Activated naive CD4-positive, alpha-beta T cell treated with anti-CD3 and anti-CD28 coated beads for 36 hours (primary cell): ENCODE results near the gene ST7. TPM values are rescaled to one million over a fixed set of nuclear protein-coding genes. Genes with fewer than 3 reads are reported as not detected.

Experiments
- CTCF ChIA-PET: fragments of 350-600 bp; sonication (Branson Sonifier 250); formaldehyde crosslinking; loops from one replicate; lab custom pipeline; 2021; ENCODE audit warnings: antibody characterized with exemption; lab: Charles Lee
- DNase-seq: peaks from one replicate; pipeline ENCODE4 v3.0.0-alpha.2; 2020
- H3K27ac Mint-ChIP-seq: one replicate; pipeline ENCODE4 v1.8.0; 2021; ENCODE audit warnings: mild to moderate bottlenecking, mixed read lengths
- H3K27me3 Mint-ChIP-seq: one replicate; pipeline ENCODE4 v1.8.0; 2021; ENCODE audit warnings: low read depth, mixed read lengths
- H3K36me3 Mint-ChIP-seq: one replicate; pipeline ENCODE4 v1.8.0; 2021; ENCODE audit warnings: low read depth, mixed read lengths
- H3K4me1 Mint-ChIP-seq: one replicate; pipeline ENCODE4 v1.8.0; 2021; ENCODE audit warnings: low read depth, mixed read lengths
- H3K4me3 Mint-ChIP-seq: one replicate; pipeline ENCODE4 v1.8.0; 2021; ENCODE audit warnings: mild to moderate bottlenecking, moderate library complexity, mixed read lengths
- H3K9me3 Mint-ChIP-seq: one replicate; pipeline ENCODE4 v1.8.0; 2021; ENCODE audit warnings: mixed read lengths
- intact Hi-C: fragments of 100-400 bp; cut with micrococcal nuclease; formaldehyde crosslinking; loops from one replicate; pipeline ENCODE4 v1.15.1; 2023
- total RNA-seq, 2 experiments: library from RNA; stranded (reverse); gene quantifications; one replicate each; pipeline ENCODE4 v1.2.3, GENCODE V29; 2021

The ST7 gene
- total RNA-seq, 2 experiments from 2014 or later, result 4.1 to 5.2 TPM

DNA sequence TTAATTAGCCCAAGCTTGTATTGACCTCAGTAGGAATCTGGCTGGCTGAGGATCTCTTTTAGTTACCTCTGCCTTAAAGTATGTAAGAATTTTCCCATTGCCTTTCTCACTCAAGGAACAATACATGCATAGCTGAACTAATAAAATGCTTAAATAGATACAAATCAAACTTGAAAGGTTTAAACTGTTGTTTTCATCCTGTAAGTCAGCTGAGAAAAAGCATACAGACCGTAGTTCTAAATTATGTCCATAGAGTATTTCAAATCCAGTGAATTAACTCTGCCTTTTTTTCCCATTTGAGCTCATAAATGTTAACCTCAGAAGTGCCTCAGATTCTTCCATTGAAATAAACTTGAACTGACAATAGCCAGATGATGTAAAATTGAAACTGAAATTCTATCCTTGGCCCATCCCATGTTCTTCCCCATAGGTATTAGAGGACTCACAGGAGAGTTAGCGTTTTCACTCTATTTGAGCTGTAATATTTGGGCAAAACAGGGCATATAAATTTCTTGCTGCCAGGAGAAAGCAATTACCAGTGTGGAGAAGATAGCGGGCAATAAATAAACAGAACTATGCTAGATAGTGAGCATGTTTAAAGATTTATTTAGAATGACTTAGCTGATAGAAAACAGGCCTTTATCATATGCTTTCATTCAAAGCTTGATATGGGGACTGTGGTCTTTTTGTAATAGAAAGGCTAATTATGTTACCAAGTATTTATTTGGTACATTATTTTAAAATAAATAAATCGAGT is 205.8 kb downstream of the ST7 start:
- Mint-ChIP-seq H3K4me1 (no peaks in the 10 kb centered on the region), H3K4me3 (no peak overlapping the region), H3K36me3 (no peaks in the 10 kb centered on the region), H3K27me3 (no peaks in the 10 kb centered on the region), H3K27ac (no peak overlapping the region), H3K9me3 (no peaks in the 10 kb centered on the region)
- DNase-seq, result no peak
- CTCF ChIA-PET, result interaction anchor here (0.8 to 1.9 kb wide), 3 partner anchors 29 to 170 kb away, joined by 3 to 5 read pairs (median 3); no protein-coding TSS in a partner anchor
- intact Hi-C loops, result no loop called here

DNA sequence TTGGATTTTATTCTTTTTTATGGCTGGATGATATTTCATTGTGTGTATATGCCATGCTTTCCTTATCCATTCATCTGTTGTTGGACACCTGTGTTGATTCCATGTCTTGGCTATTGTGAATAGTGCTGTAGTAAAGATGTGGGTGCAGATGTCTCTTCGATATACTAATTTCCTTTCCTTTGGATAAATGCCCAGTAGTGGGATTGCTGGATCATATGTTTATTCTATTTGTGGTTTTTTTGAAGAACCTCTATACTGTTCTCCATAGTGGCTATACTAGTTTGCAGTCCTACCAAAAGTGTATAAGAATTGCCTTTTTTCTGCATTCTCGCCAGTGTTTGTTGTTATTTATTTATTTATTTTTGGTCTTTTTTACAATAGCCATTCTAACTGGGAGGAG is 209.8 kb downstream of the ST7 start:
- CTCF ChIA-PET, result no interaction called here
- no peaks in the 10 kb centered on the region for H3K36me3 Mint-ChIP-seq
- no peak overlapping the region for H3K4me3 Mint-ChIP-seq
- DNase-seq, result no peak
- no peaks in the 10 kb centered on the region for H3K27me3 Mint-ChIP-seq
- no peaks in the 10 kb centered on the region for H3K9me3 Mint-ChIP-seq
- no peaks in the 10 kb centered on the region for H3K4me1 Mint-ChIP-seq
- intact Hi-C loops, result no loop called here
- no peak overlapping the region for H3K27ac Mint-ChIP-seq

DNA sequence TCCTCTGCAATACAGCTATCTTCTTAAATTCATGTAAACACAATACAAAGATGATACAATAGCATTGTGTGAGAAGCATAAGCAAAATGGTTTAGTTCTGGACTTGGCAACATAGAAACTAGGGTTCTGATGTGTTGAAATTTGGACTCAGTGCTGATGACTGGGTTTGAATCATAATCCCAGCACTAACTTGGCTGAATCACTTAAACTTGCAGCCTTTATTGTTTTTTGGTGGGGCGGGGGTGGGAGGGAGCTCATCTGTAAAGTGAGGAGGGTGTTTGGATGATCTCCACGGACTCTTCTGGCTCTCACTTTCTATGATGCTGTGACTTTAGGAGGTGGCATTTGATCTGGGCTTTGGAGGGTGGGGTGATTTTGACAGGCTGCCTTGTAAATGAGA is 211.3 kb downstream of the ST7 start:
- Mint-ChIP-seq H3K9me3 (no peaks in the 10 kb centered on the region), H3K27ac (no peak overlapping the region), H3K4me1 (no peaks in the 10 kb centered on the region), H3K27me3 (no peaks in the 10 kb centered on the region), H3K36me3 (no peaks in the 10 kb centered on the region), H3K4me3 (no peak overlapping the region)
- CTCF ChIA-PET, result no interaction called here
- intact Hi-C loops, result no loop called here
- no peak for DNase-seq

GRCh38 chr7:117165656-117166055 is 212.4 kb downstream of the ST7 start:
- DNase-seq, result no peak
- no peaks in the 10 kb centered on the region for H3K27me3 Mint-ChIP-seq
- no peak overlapping the region for H3K27ac Mint-ChIP-seq
- no peaks in the 10 kb centered on the region for H3K4me1 Mint-ChIP-seq
- intact Hi-C loops, result no loop called here
- no peaks in the 10 kb centered on the region for H3K9me3 Mint-ChIP-seq
- no peak overlapping the region for H3K4me3 Mint-ChIP-seq
- CTCF ChIA-PET, result no interaction called here
- H3K36me3 Mint-ChIP-seq, result no peaks in the 10 kb centered on the region

- CTCF ChIA-PET, result no interaction called here
- no peak for DNase-seq
- Mint-ChIP-seq H3K27me3 (no peaks in the 10 kb centered on the region), H3K4me3 (no peak overlapping the region), H3K27ac (no peak overlapping the region), H3K36me3 (peaks cover 6% of the 10 kb centered on the region), H3K4me1 (no peaks in the 10 kb centered on the region), H3K9me3 (no peaks in the 10 kb centered on the region)
- intact Hi-C loops, result no loop called here
Observed at GRCh38 chr7:117169907-117170306, 216.6 kb downstream of the ST7 start.

DNA sequence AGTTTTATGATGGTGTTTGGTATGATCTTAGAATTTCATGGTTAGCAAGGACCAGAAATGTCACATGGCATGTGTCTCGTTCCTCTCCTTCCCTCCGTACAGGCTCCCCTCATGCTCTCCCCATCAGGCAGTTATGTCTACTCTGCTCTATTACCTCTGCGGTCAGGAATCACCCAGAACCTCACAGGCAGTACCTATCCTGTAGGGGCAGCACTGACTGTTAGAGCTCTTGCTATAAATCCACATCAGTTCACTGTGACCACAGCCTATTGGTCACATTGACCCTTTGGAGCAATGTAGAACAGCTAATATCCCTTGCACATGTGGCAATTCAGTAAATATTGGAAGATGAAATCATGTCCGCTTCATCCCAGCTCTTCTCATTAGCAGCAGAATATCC is 217.8 kb downstream of the ST7 start:
- Mint-ChIP-seq H3K9me3 (no peaks in the 10 kb centered on the region), H3K4me3 (no peak overlapping the region), H3K27ac (no peak overlapping the region), H3K36me3 (peaks cover 6% of the 10 kb centered on the region), H3K27me3 (no peaks in the 10 kb centered on the region), H3K4me1 (no peaks in the 10 kb centered on the region)
- no peak for DNase-seq
- intact Hi-C loops, result no loop called here
- CTCF ChIA-PET, result no interaction called here

GRCh38 chr7:117172283-117172682 is 219.0 kb downstream of the ST7 start:
- H3K4me3 Mint-ChIP-seq, result no peak overlapping the region
- intact Hi-C loops, result no loop called here
- no peak overlapping the region for H3K27ac Mint-ChIP-seq
- no peaks in the 10 kb centered on the region for H3K9me3 Mint-ChIP-seq
- no peaks in the 10 kb centered on the region for H3K27me3 Mint-ChIP-seq
- CTCF ChIA-PET, result no interaction called here
- H3K4me1 Mint-ChIP-seq, result no peaks in the 10 kb centered on the region
- H3K36me3 Mint-ChIP-seq, result peaks cover 6% of the 10 kb centered on the region
- DNase-seq, result no peak

GRCh38 chr7:117173035-117173770 is 219.9 kb downstream of the ST7 start:
- intact Hi-C loops, result no loop called here
- H3K9me3 Mint-ChIP-seq, result no peaks in the 10 kb centered on the region
- H3K27me3 Mint-ChIP-seq, result no peaks in the 10 kb centered on the region
- no peak overlapping the region for H3K4me3 Mint-ChIP-seq
- H3K36me3 Mint-ChIP-seq, result peaks cover 6% of the 10 kb centered on the region
- H3K27ac Mint-ChIP-seq, result no peak overlapping the region
- CTCF ChIA-PET, result no interaction called here
- no peaks in the 10 kb centered on the region for H3K4me1 Mint-ChIP-seq
- DNase-seq, result no peak

GRCh38 chr7:117176206-117176605 is 222.9 kb downstream of the ST7 start:
- CTCF ChIA-PET, result no interaction called here
- H3K27ac Mint-ChIP-seq, result no peak overlapping the region
- H3K9me3 Mint-ChIP-seq, result no peaks in the 10 kb centered on the region
- H3K36me3 Mint-ChIP-seq, result peaks cover 4% of the 10 kb centered on the region
- H3K4me3 Mint-ChIP-seq, result no peak overlapping the region
- no peaks in the 10 kb centered on the region for H3K27me3 Mint-ChIP-seq
- H3K4me1 Mint-ChIP-seq, result no peaks in the 10 kb centered on the region
- no peak for DNase-seq
- intact Hi-C loops, result no loop called here

- intact Hi-C loops, result no loop called here
- Mint-ChIP-seq H3K36me3 (peaks cover 3% of the 10 kb centered on the region), H3K27ac (no peak overlapping the region), H3K9me3 (no peaks in the 10 kb centered on the region), H3K4me1 (no peaks in the 10 kb centered on the region), H3K4me3 (no peak overlapping the region), H3K27me3 (no peaks in the 10 kb centered on the region)
- no peak for DNase-seq
- CTCF ChIA-PET, result no interaction called here
Observed at GRCh38 chr7:117178600-117178999, 225.3 kb downstream of the ST7 start.

GRCh38 chr7:117179701-117180100 is 226.4 kb downstream of the ST7 start:
- intact Hi-C loops, result no loop called here
- H3K4me3 Mint-ChIP-seq, result no peak overlapping the region
- DNase-seq, result no peak
- no peaks in the 10 kb centered on the region for H3K9me3 Mint-ChIP-seq
- CTCF ChIA-PET, result no interaction called here
- peaks cover 3% of the 10 kb centered on the region for H3K36me3 Mint-ChIP-seq
- H3K27me3 Mint-ChIP-seq, result no peaks in the 10 kb centered on the region
- H3K4me1 Mint-ChIP-seq, result no peaks in the 10 kb centered on the region
- H3K27ac Mint-ChIP-seq, result no peak overlapping the region

DNA sequence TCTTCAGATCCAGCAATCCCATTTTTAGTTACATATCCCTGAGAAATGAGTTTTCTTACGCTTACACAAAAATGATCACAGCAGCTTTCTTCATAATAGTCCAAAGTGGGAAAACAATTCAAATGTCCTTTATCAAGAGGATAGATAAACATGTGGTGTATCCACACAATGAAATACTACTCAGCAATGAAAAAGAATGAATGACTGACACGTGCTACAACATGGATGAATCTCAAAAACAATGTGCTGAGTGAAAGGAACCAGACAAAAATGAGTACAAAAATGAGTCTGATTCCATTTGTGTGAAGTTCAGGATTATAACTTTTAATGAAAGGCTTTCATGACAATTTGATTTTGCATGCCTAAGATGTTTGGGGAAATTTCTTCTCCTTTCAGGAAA is 230.4 kb downstream of the ST7 start:
- Mint-ChIP-seq H3K4me1 (no peaks in the 10 kb centered on the region), H3K36me3 (peaks cover 3% of the 10 kb centered on the region), H3K9me3 (no peaks in the 10 kb centered on the region), H3K27ac (no peak overlapping the region), H3K4me3 (no peak overlapping the region), H3K27me3 (no peaks in the 10 kb centered on the region)
- intact Hi-C loops, result no loop called here
- CTCF ChIA-PET, result no interaction called here
- DNase-seq, result no peak

DNA sequence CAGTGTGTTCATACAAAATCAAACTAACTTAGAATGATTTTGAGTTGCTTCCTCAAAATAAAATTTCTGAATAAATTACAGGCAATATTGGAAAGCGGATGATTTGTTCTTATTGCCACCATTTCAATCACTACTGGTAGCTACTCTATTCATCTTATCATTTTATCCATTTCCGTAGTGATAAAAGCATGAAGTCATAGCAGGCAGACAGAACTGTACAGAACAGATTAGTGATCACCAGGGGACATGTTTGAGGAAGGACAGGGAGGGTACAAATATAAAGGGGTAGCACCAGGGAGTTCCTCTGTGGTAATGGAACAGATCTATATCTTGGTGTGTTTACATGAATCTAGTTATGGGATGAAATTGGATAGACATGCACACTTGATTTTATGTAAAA is 231.1 kb downstream of the ST7 start:
- Mint-ChIP-seq H3K4me1 (no peaks in the 10 kb centered on the region), H3K4me3 (no peak overlapping the region), H3K9me3 (no peaks in the 10 kb centered on the region), H3K36me3 (peaks cover 3% of the 10 kb centered on the region), H3K27ac (no peak overlapping the region), H3K27me3 (no peaks in the 10 kb centered on the region)
- CTCF ChIA-PET, result no interaction called here
- no peak for DNase-seq
- intact Hi-C loops, result no loop called here
